ENCODE results near the gene FOXP1.

DNA sequence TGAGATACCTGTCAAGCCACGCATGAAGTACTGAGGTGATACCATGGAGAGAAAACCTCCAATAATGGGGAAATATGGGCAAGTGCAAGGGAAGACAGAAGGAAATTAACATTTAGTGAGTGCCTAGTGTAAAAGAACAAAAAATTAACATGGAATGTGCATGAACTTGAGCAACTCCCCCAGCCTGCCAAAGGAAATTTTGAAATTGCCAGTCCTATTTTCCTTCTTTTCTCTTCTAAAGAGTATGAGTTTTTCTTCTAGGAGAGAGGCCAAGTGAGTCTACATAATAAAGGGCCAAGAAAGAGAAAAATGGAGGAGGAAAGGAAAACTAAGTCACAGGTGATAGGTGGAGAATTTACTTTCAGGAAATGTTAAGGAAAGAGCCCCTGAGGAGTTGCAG, 668.7 kb downstream of the FOXP1 start:
- TF ChIP-seq CTCF (IDR thresholded peaks at IDR 0.05; ENCODE audit: low read depth, low read length, poor library complexity, severe bottlenecking) (no peak), EZH2phosphoT487 (IDR thresholded peaks at IDR 0.05; ENCODE audit: borderline replicate concordance, low read length) (no peak)
